ENCODE measurements around the gene RAD51B. TPM values are rescaled to one million over a fixed set of nuclear protein-coding genes. Genes with fewer than 3 reads are reported as not detected.

The RAD51B gene
- total RNA-seq, 1 donor from 2014 or later = 25.1 TPM

DNA sequence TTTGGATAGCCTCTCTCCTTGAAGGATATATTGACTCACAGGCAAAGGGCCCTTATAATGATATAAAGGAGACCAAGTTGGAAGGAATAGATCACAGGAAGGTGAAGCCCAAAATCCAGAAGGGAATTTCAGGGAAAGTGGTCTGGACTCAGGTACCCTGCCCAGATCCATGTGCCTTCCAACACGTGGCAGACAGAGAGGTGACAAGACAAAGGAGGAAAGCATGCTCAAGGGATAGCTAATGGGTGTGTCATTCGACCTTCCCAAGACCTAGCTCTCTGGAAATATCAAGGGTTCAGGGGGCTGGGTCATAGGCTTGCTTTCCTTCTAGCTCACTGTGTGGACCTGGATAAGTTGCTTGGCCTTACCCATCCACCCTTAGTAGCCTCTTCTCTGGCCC, 759.0 kb downstream of the RAD51B start:
- Mint-ChIP-seq H3K27me3 (ENCODE audit: low read depth) (no peaks in the 10 kb centered on the region), H3K27ac (no peak overlapping the region), H3K36me3 (ENCODE audit: low read depth) (no peaks in the 10 kb centered on the region), H3K9me3 (no peaks in the 10 kb centered on the region), H3K4me1 (ENCODE audit: low read depth) (no peaks in the 10 kb centered on the region), H3K4me3 (ENCODE audit: low read depth) (no peak overlapping the region)
- DNase-seq (ENCODE audit: low spot score) = no peak
- intact Hi-C loops (cut with micrococcal nuclease) = no loop called here

DNA sequence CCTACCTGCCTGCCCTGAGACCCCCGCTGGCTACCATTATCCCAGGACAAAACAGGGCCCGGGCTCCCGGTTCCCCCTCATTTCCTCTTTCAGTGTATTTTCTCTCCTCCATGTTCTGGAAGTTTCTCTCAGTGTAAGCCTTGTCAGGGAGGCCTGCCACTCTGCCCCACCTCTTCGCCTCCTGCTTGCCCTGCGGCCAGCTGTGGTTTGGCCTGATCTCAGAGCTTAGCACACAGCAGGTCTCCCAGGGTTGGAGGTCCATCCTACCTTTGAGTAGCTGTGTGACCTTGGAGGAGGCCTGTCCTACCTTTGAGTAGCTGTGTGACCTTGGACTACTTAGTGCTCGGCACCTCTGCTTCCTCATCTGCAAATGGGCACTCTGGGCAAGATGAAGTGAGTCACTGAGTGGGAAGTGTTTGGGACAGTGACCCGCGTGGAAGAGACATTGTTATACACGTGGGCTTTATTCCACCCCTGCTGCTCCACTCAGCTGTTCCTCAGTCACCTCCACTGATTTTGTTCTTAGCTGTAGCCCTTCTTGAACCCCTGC, 760.6 kb downstream of the RAD51B start:
- Mint-ChIP-seq H3K36me3 (ENCODE audit: low read depth) (no peaks in the 10 kb centered on the region), H3K4me3 (ENCODE audit: low read depth) (no peak overlapping the region), H3K9me3 (no peaks in the 10 kb centered on the region), H3K27ac (no peak overlapping the region), H3K27me3 (ENCODE audit: low read depth) (peaks cover 2% of the 10 kb centered on the region), H3K4me1 (ENCODE audit: low read depth) (no peaks in the 10 kb centered on the region)
- intact Hi-C loops (cut with micrococcal nuclease) = no loop called here
- DNase-seq (ENCODE audit: low spot score) = no peak

DNA sequence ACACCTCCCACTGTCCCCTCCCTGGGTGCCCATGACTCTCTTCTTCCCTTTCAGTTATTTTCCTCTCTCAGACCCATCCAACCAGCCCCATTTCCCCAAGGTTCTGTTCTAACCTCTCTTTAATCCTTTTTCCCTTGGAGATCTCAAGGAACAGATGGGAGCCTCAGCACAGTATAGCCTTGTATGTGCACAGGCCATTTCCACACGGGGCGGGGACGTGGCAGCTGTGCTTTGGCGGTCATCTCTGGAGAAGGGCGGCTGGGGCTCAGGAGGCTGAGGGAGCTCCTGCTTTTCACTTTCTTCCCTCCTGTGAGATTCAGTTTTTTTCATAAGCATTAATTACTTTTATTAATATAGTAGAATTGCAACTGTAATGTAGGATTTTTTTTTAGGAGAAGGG, 761.1 kb downstream of the RAD51B start:
- Mint-ChIP-seq H3K27me3 (ENCODE audit: low read depth) (peaks cover 2% of the 10 kb centered on the region), H3K27ac (no peak overlapping the region), H3K9me3 (no peaks in the 10 kb centered on the region), H3K4me3 (ENCODE audit: low read depth) (no peak overlapping the region), H3K36me3 (ENCODE audit: low read depth) (no peaks in the 10 kb centered on the region), H3K4me1 (ENCODE audit: low read depth) (no peaks in the 10 kb centered on the region)
- intact Hi-C loops (cut with micrococcal nuclease) = no loop called here
- no peak for DNase-seq (ENCODE audit: low spot score)

- Mint-ChIP-seq H3K4me1 (ENCODE audit: low read depth) (no peaks in the 10 kb centered on the region), H3K27me3 (ENCODE audit: low read depth) (peaks cover 2% of the 10 kb centered on the region), H3K36me3 (ENCODE audit: low read depth) (no peaks in the 10 kb centered on the region), H3K27ac (no peak overlapping the region), H3K4me3 (ENCODE audit: low read depth) (no peak overlapping the region), H3K9me3 (no peaks in the 10 kb centered on the region)
- DNase-seq (ENCODE audit: low spot score) = no peak
- intact Hi-C loops (cut with micrococcal nuclease) = no loop called here
Observed at GRCh38 chr14:68583548-68584280, 764.1 kb downstream of the RAD51B start.

DNA sequence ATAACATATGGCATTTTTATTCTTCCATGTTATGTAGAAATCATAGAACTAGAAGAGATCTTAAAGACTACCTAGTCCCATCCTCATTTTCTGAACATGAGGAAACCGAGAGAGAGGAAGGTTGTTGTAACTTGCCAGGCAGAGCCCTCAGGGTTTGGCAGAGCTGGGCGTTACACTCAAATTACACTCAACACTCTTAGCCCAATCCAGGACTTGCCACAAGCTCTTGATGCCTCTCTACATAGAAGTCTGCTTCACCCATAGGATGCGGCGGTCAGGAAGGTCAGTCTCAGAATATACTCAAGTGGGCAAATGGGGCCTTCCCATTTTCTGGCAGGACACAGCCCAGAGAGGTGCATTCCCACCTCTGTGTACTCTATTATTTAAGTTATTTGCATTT, 765.2 kb downstream of the RAD51B start:
- Mint-ChIP-seq H3K36me3 (ENCODE audit: low read depth) (no peaks in the 10 kb centered on the region), H3K4me3 (ENCODE audit: low read depth) (no peak overlapping the region), H3K9me3 (no peaks in the 10 kb centered on the region), H3K27me3 (ENCODE audit: low read depth) (peaks cover 2% of the 10 kb centered on the region), H3K4me1 (ENCODE audit: low read depth) (no peaks in the 10 kb centered on the region), H3K27ac (no peak overlapping the region)
- no peak for DNase-seq (ENCODE audit: low spot score)
- intact Hi-C loops (cut with micrococcal nuclease) = no loop called here

- Mint-ChIP-seq H3K27me3 (ENCODE audit: low read depth) (peaks cover 2% of the 10 kb centered on the region), H3K4me1 (ENCODE audit: low read depth) (no peaks in the 10 kb centered on the region), H3K36me3 (ENCODE audit: low read depth) (no peaks in the 10 kb centered on the region), H3K9me3 (no peaks in the 10 kb centered on the region), H3K27ac (no peak overlapping the region), H3K4me3 (ENCODE audit: low read depth) (no peak overlapping the region)
- intact Hi-C loops (cut with micrococcal nuclease) = no loop called here
- DNase-seq (ENCODE audit: low spot score) = no peak
Observed at GRCh38 chr14:68585690-68586089, 766.1 kb downstream of the RAD51B start.

- Mint-ChIP-seq H3K27ac (no peak overlapping the region), H3K4me1 (ENCODE audit: low read depth) (no peaks in the 10 kb centered on the region), H3K4me3 (ENCODE audit: low read depth) (no peak overlapping the region), H3K36me3 (ENCODE audit: low read depth) (no peaks in the 10 kb centered on the region), H3K27me3 (ENCODE audit: low read depth) (peaks cover 2% of the 10 kb centered on the region), H3K9me3 (no peaks in the 10 kb centered on the region)
- intact Hi-C loops (cut with micrococcal nuclease) = no loop called here
- no peak for DNase-seq (ENCODE audit: low spot score)
Observed at GRCh38 chr14:68586896-68587751, 767.5 kb downstream of the RAD51B start.

DNA sequence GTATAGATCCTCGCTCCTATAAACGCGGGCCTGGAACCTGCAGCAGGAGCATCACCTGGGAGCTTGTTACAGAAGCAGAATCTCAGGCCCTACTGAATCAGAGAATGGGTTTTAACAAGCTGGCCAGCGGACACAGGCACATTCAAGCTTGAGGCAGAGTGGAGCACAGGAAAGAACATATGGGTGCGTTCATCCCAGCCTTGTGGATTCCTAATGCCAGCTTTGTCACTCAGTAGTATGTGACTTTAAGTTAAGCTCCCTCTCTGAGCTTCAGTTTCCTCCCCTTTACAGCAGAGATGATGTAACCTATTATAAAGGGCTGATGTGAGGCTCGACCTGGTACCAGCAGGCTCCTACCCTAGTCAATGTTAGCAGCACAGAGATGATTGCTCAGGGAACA, 768.4 kb downstream of the RAD51B start:
- Mint-ChIP-seq H3K4me1 (ENCODE audit: low read depth) (no peaks in the 10 kb centered on the region), H3K36me3 (ENCODE audit: low read depth) (no peaks in the 10 kb centered on the region), H3K4me3 (ENCODE audit: low read depth) (no peak overlapping the region), H3K9me3 (no peaks in the 10 kb centered on the region), H3K27ac (no peak overlapping the region), H3K27me3 (ENCODE audit: low read depth) (peaks cover 2% of the 10 kb centered on the region)
- no peak for DNase-seq (ENCODE audit: low spot score)
- intact Hi-C loops (cut with micrococcal nuclease) = no loop called here

GRCh38 chr14:68589447-68590200, 770.0 kb downstream of the RAD51B start:
- intact Hi-C loops (cut with micrococcal nuclease) = no loop called here
- Mint-ChIP-seq H3K36me3 (ENCODE audit: low read depth) (no peaks in the 10 kb centered on the region), H3K27me3 (ENCODE audit: low read depth) (no peaks in the 10 kb centered on the region), H3K4me1 (ENCODE audit: low read depth) (peaks cover 7% of the 10 kb centered on the region), H3K9me3 (no peaks in the 10 kb centered on the region), H3K4me3 (ENCODE audit: low read depth) (no peak overlapping the region), H3K27ac (no peak overlapping the region)
- DNase-seq (ENCODE audit: low spot score) = no peak

DNA sequence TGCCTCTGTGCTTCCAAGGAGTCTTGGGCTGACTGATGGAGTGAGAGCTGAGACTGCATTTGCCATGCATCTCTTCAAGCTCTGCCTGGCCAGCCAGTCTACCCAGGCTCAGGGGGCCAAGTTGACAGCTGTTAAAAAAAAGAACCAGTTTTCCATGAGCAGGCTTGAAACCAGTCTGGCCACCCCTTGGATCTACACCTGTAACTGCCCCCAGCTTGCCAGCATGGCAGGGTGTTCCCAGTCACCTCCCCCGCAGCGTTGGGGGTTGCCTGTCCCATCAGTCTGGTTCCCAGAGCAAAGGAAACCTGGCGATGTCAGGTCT, 770.6 kb downstream of the RAD51B start:
- intact Hi-C loops (cut with micrococcal nuclease) = no loop called here
- no peak for DNase-seq (ENCODE audit: low spot score)
- Mint-ChIP-seq H3K27ac (no peak overlapping the region), H3K36me3 (ENCODE audit: low read depth) (no peaks in the 10 kb centered on the region), H3K9me3 (no peaks in the 10 kb centered on the region), H3K4me1 (ENCODE audit: low read depth) (peaks cover 7% of the 10 kb centered on the region), H3K4me3 (ENCODE audit: low read depth) (no peak overlapping the region), H3K27me3 (ENCODE audit: low read depth) (no peaks in the 10 kb centered on the region)

DNA sequence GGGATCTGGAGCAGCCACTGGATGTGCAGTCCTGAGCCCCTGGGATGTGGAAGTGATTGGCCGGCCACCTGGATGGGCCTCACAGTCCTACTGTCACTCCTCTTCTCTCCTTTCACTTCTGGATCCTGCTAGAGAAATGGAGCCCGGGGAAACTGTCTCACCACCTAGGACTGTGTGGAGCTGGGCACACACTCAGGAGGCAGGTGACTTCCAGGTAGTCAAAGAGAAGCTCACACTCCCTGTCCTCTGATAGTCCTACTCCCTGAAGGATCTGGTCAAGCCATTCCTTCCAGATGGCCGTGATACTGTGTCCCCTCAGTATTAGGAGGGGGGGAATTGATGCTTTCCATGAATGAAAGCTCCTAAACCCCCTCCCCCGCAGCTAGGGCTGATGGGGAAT, 772.2 kb downstream of the RAD51B start:
- Mint-ChIP-seq H3K36me3 (ENCODE audit: low read depth) (no peaks in the 10 kb centered on the region), H3K4me3 (ENCODE audit: low read depth) (no peak overlapping the region), H3K27ac (no peak overlapping the region), H3K4me1 (ENCODE audit: low read depth) (peaks cover 7% of the 10 kb centered on the region), H3K9me3 (no peaks in the 10 kb centered on the region), H3K27me3 (ENCODE audit: low read depth) (no peaks in the 10 kb centered on the region)
- intact Hi-C loops (cut with micrococcal nuclease) = no loop called here
- no peak for DNase-seq (ENCODE audit: low spot score)

DNA sequence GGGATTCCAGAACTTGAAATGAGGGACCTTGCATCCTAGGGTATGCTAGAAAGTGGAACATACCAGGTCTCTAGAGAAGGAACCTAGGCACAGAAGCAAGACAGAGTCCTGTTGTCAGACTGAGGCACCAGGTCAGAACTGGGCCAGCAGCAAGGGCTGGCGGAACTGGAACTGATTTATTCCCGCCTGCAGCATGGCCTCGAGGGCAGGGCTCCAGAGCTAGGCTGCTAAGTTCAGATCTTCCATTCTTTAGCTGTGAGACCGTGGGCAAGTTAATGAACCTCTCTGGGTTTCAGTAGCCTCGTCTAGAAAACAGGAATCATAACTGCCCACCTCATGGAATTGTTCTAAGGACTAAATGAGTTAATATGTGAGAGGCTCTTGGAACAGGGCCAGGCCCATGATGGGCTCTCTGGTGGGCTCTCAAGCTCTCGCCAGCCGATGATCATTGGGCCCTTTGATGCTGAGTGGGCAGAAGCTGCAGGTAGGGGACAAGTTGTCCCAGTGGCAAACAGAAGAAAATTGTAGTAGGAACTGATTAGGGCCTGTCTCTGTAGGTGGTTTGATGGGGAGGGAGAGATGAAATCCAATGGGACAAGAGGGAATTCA, 773.5 kb downstream of the RAD51B start:
- H3K4me3 Mint-ChIP-seq (ENCODE audit: low read depth) = no peak overlapping the region
- H3K27me3 Mint-ChIP-seq (ENCODE audit: low read depth) = no peaks in the 10 kb centered on the region
- H3K36me3 Mint-ChIP-seq (ENCODE audit: low read depth) = no peaks in the 10 kb centered on the region
- no peak overlapping the region for H3K27ac Mint-ChIP-seq
- DNase-seq (ENCODE audit: low spot score) = no peak
- H3K4me1 Mint-ChIP-seq (ENCODE audit: low read depth) = peaks cover 7% of the 10 kb centered on the region
- intact Hi-C loops (cut with micrococcal nuclease) = no loop called here
- no peaks in the 10 kb centered on the region for H3K9me3 Mint-ChIP-seq

Measured in activated T-helper 2 cell treated with anti-CD3 and anti-CD28 coated beads, Interferon-gamma antibody, Interleukin-2, Interleukin-4, amounts not matched to agents 10 μg/mL and 5 μg/mL and 100 μg/mL, durations not matched to agents 14 hours and 24 hours and 36 hours (primary cell).